ENCODE measurements around the gene GFAP.

Gene GFAP

GRCh38 chr17:44907729-44908470 is 7.4 kb downstream of the GFAP start:
- no peak for FAIRE-seq
- no peak for TF ChIP-seq CTCF (IDR thresholded peaks at IDR 0.05; ENCODE audit: insufficient read depth, missing control alignments)
- DNase-seq (ENCODE audit: insufficient read length, low spot score) = no peak

GRCh38 chr17:44906763-44907728 is 8.3 kb downstream of the GFAP start:
- no peak for DNase-seq (ENCODE audit: insufficient read length, low spot score)
- no peak for TF ChIP-seq CTCF (IDR thresholded peaks at IDR 0.05; ENCODE audit: insufficient read depth, missing control alignments)
- no peak for FAIRE-seq

- no peak for TF ChIP-seq CTCF (IDR thresholded peaks at IDR 0.05; ENCODE audit: insufficient read depth, missing control alignments)
- DNase-seq (ENCODE audit: insufficient read length, low spot score) (no peak), FAIRE-seq (no peak)
Measured at GRCh38 chr17:44906010-44906646, 9.2 kb downstream of the GFAP start.

- DNase-seq (ENCODE audit: insufficient read length, low spot score) (no peak), FAIRE-seq (no peak)
- no peak for TF ChIP-seq CTCF (IDR thresholded peaks at IDR 0.05; ENCODE audit: insufficient read depth, missing control alignments)
Measured at GRCh38 chr17:44905006-44906000, 10.0 kb downstream of the GFAP start.

- no peak for TF ChIP-seq CTCF (IDR thresholded peaks at IDR 0.05; ENCODE audit: insufficient read depth, missing control alignments)
- DNase-seq (ENCODE audit: insufficient read length, low spot score) = no peak
- no peak for FAIRE-seq
Measured at GRCh38 chr17:44904001-44904984, 11.0 kb downstream of the GFAP start.

All from D721Med (cell line).